Subcutaneous adipose tissue (tissue), 4 donors: ENCODE results near the gene IL22RA2. TPM values are rescaled to one million over a fixed set of nuclear protein-coding genes. Genes with fewer than 3 reads are reported as not detected.

Experiments used
- total RNA-seq, 4 donors: library from RNA; depleted of rRNA; stranded (reverse); fragments of >200 nt; gene quantifications; one replicate each; pipeline ENCODE4 v1.1.0, GENCODE V29; 2016
- TF ChIP-seq, protein P1 (sequence below): fragments of 450-650 bp; IDR thresholded peaks from one replicate; pipeline ENCODE4 v1.5.1; 2016; ENCODE audit warnings: low read depth, mild to moderate bottlenecking, control low read depth, antibody characterized with exemption, moderate library complexity

The IL22RA2 gene, protein sequence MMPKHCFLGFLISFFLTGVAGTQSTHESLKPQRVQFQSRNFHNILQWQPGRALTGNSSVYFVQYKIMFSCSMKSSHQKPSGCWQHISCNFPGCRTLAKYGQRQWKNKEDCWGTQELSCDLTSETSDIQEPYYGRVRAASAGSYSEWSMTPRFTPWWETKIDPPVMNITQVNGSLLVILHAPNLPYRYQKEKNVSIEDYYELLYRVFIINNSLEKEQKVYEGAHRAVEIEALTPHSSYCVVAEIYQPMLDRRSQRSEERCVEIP
- total RNA-seq = not detected

DNA sequence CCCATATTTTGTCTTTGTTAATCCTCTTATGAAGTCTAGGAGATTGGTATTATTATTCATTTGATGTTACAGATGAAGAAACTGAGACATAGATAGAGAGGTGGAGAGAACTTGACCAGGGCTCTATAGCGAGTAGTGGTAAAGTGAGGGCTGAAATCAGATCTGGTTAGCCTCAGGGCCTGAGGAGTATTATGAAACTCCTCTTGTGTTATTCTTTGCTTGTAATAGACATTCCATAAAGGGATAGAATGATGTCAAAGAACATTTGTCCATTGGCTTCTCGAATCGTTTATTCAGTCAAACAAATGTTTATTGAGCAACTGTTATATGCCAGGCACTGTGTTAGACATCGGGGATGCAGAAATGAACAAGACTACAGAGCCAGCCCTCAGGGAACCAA, at the start of gene IL22RA2:
TSS of gene IL22RA2 (minus strand) at position 144 of the 400 bp plus-strand sequence. CDS start 11,895 bp downstream, outside the sequence.
- TF ChIP-seq, protein P1, sequence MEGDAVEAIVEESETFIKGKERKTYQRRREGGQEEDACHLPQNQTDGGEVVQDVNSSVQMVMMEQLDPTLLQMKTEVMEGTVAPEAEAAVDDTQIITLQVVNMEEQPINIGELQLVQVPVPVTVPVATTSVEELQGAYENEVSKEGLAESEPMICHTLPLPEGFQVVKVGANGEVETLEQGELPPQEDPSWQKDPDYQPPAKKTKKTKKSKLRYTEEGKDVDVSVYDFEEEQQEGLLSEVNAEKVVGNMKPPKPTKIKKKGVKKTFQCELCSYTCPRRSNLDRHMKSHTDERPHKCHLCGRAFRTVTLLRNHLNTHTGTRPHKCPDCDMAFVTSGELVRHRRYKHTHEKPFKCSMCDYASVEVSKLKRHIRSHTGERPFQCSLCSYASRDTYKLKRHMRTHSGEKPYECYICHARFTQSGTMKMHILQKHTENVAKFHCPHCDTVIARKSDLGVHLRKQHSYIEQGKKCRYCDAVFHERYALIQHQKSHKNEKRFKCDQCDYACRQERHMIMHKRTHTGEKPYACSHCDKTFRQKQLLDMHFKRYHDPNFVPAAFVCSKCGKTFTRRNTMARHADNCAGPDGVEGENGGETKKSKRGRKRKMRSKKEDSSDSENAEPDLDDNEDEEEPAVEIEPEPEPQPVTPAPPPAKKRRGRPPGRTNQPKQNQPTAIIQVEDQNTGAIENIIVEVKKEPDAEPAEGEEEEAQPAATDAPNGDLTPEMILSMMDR = no peak

DNA sequence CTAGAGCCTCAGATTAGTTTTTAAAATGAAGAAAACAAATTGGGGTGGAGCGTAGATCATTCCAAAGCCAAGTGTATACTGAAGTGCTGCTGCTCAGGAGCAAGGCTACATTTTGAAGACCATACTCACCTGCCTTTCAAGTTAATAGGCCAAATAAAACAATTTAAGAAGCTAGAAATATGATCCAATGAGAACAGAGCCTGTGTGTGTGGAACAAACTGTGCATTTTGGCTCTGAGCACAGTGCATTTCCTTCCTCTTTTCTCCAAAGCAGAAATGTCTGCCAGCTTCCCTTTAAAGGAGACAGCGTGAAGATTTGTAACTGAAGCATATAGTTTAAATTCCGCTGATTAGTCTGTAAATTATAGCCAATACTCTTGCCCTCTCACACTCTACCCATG, 48.9 kb upstream of the IL22RA2 start:
- TF ChIP-seq, protein P1 = no peak

DNA sequence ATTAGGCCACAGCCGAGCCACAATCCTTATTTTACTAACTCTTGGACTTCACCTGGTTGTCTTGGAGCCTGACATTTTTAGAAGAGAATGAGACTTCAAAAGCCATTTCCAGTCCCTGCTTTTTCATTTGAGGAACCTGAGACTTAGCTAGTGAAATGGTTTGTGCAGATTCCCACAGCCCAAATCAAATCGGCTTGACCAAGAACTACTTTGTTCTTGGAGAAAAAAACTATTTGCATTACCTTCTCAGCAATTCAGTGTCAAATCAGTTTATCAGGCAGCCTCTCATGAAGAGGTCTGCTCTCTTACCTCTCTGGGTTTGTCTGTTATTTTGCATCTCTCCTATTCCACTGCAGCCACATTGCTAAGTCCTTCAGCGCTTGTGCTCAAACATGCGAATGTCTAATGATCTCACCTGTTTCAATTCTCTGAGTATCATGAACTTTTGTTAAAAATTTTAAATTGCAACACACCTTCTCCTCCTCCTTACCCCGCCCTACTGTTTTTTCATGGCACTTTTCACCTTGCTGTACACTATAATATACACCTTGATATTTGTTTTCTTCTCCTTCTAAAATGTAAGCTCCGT, 46.3 kb upstream of the IL22RA2 start:
- TF ChIP-seq, protein P1 = no peak

DNA sequence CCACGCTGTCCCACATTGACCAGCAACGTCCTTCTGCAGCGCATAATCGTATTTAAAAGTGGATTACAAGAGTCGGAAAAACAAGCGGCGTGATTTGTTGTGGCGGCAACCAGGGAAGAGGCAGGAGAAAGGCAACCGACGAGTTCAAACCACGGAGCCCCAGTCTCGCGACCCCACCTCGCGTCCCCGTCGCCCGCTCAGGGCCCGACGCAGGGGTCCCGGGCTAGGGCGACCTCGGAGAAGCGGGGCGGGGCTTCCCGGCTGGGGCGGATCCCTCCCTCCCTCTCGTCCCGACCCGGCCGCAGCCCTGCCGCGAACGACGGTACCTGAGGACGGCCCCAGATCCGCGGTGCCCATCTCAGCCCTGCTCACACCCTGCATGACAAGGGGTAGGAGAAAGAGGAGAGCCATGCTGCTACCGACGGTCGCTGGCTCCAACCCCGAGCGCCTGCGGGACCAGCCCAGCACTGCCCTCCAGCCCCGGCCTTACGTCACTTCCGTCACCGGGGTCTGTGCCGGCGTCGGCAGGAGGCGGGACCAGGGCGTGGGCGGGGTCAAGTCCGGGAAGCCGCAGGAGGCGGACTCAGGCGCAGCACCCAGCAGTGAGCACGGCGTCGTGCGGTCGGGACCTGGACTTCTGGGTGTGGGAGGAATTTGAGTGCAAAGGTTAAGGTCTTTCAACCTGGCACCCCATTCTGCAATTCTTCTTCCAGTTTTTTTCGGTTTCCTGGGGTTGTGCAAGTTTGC, 45.6 kb upstream of the IL22RA2 start, which contains the start of gene IFNGR1:
TSS of gene IFNGR1 (minus strand) at position 469 of the 747 bp plus-strand sequence. CDS start at position 411, 58 bp downstream.
- TF ChIP-seq, protein P1 = no peak

DNA sequence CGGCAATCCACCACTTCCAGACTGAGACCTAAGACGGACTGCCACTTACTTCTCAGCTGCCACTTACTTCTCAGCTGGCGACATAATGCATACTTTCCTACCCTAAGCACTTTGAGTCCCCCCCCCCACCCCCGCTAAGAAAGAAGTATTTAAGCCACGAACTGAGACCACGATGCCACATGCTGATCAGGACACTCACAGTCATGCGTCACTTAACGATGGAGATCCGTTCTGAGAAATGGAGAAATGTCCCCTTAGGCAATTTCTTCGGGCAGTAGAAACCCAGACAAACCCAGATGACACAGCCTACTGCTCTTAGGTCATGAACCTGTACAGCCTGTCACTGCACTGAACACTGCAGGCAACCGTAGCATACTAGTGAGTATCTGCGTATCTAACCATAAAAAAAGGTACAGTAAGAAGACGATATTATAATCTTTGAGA, 45.1 kb upstream of the IL22RA2 start:
- TF ChIP-seq, protein P1 = no peak

DNA sequence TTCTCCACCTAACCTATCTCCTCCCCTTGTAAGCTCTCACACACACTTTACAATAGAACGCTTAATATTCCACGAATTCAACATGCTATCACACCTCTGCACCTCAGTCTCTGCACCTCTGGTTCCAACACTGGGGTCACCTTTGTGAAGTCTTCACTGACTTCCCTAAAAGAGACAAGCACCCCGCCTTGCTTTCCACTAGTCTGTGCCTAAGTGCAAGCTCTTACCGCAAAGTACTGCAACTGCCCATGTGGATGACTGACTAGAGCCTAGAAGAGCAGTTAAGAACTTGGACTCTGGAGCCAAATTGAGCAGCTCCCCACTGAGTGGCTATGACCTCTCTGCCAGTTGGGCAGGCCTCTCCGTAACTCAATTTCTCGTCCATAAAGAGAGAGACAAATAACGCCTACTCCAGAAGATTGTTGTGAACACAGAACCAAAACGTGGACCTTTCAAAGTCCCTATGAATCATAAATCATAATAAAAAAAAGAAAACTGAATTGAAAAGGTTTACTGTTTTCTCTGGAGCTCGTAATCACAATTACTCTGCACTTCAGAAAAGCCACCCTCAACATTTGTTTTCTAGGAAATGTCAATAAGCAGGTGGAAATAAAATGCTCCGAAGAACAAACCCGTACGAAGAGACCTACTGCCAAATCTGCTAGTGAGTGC, 44.5 kb upstream of the IL22RA2 start:
- TF ChIP-seq, protein P1 = no peak
